Testis (tissue), 3 donors: ENCODE data around the gene ATP2B3. TPM values are rescaled to one million over a fixed set of nuclear protein-coding genes. Genes with fewer than 3 reads are reported as not detected.

Experiments used
- DNase-seq: peaks from one replicate; pipeline ENCODE4 v3.0.0-alpha.2; 2019
- H3K27ac ChIP-seq, 2 donors: fragments of 200-600 bp; sonication (generic); one replicate each; pipeline ENCODE4 v1.5.1; 2019
- H3K27me3 ChIP-seq: fragments of 200-600 bp; sonication (generic); one replicate; pipeline ENCODE4 v1.5.1; 2019
- H3K36me3 ChIP-seq: fragments of 200-600 bp; sonication (generic); one replicate; pipeline ENCODE4 v1.5.1; 2017; ENCODE audit warnings: low read depth; ENCODE audit errors: missing control alignments
- H3K4me1 ChIP-seq: fragments of 200-600 bp; sonication (generic); one replicate; pipeline ENCODE4 v1.5.1; 2019
- H3K4me3 ChIP-seq, 2 donors: fragments of 200-600 bp; sonication (generic); one replicate each; pipeline ENCODE4 v1.5.1; 2017 to 2019
- H3K9me3 ChIP-seq: fragments of 200-600 bp; sonication (generic); one replicate; pipeline ENCODE4 v1.5.1; 2017
- CTCF ChIP-seq, 3 experiments: fragments of 450-650 bp in 2 of 3; fragments of 200-600 bp in 1 of 3; sonication (generic) in 1 of 3; IDR thresholded peaks; one replicate each; pipeline ENCODE4 v1.5.1; 2016 to 2019; ENCODE audit warnings: antibody characterized with exemption in 3 of 3, mild to moderate bottlenecking in 2 of 3, moderate library complexity in 1 of 3
- POLR2A ChIP-seq: fragments of 450-650 bp; IDR thresholded peaks from one replicate; pipeline ENCODE4 v1.6.1; 2017; ENCODE audit warnings: antibody characterized with exemption, mild to moderate bottlenecking, moderate library complexity
- WGBS, 2 donors: methylation state at CpG; one replicate each; pipeline ENCODE4 v1.1.5; 2018; 5-methylcytosine and 5-hydroxymethylcytosine counted together
- intact Hi-C: fragments of 100-400 bp; cut with DNase I; formaldehyde crosslinking; loops from one replicate; pipeline ENCODE4 v1.15.1; 2023; ENCODE audit warnings: low total_unique reads
- polyA plus RNA-seq: library from polyadenylated mRNA; stranded (reverse); fragments of 350-450 nt; fragmentation: Illumina TruSeq; extraction: RNeasy Lipid Tissue Mini Kit (QIAGEN cat#74804); gene quantifications from one replicate; pipeline ENCODE4 v1.2.3, GENCODE V29; 2014; ENCODE audit warnings: low read depth, low replicate concordance; ENCODE audit not compliant: insufficient read depth
- total RNA-seq, 2 donors: library from RNA; depleted of rRNA; stranded (reverse); fragments of >200 nt; gene quantifications; one replicate each; pipeline ENCODE4 v1.2.3, GENCODE V29; 2016

Gene ATP2B3
- total and polyA plus RNA-seq, 3 donors from 2014 or later, result 0.16 to 1.2 (median 0.73) TPM

DNA sequence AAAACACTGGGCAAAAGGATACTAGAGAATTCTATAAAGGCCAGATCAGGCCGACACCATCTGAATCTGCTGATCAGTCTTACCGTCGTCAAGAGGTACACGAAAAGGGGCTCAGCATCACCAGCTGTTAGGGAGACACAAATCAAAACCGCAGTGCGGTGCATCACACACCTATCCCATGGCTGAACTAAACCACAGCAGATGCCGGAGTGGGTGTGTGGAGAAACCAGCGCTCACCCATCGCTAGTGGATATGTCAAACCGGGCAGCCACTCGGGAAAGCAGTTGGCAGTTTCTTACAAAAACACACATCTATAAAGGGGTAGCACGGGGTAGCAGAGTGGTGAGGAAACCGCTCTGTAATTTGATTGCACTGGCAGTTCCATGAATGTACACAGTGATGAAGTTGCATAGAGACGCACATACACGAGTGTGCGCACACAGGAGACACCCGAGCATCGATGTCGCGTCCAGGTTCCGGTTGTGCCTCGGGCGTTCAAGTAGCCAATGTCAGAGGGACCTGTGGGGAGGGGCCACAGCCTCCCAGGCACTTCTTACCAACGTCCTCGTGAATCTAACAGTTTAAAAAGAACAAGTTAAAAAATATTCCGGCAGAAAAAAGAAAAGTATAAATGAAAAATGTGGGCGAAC lies 104.6 kb downstream of the ATP2B3 start:
- no peak for TF ChIP-seq CTCF (IDR thresholded peaks at IDR 0.05)
- no peak for TF ChIP-seq POLR2A
- H3K27me3 ChIP-seq, result no peaks in the 10 kb centered on the region
- H3K36me3 ChIP-seq, result no peaks in the 10 kb centered on the region
- no peak overlapping the region for H3K4me3 ChIP-seq
- DNase-seq, result no peak
- intact Hi-C loops, result no loop called here
- H3K4me1 ChIP-seq, result no peaks in the 10 kb centered on the region
- WGBS, 2 donors, result 72 to 79% methylated on average over 26 to 27 of the region's 27 CpGs
- H3K27ac ChIP-seq, result no peak overlapping the region
- H3K9me3 ChIP-seq, result no peaks in the 10 kb centered on the region

- no peak for DNase-seq
- WGBS, 2 donors, result 33 to 43% methylated on average over 16 to 17 of the region's 17 CpGs
Measured at GRCh38 chrX:153622661-153623309, 105.3 kb downstream of the ATP2B3 start.

DNA sequence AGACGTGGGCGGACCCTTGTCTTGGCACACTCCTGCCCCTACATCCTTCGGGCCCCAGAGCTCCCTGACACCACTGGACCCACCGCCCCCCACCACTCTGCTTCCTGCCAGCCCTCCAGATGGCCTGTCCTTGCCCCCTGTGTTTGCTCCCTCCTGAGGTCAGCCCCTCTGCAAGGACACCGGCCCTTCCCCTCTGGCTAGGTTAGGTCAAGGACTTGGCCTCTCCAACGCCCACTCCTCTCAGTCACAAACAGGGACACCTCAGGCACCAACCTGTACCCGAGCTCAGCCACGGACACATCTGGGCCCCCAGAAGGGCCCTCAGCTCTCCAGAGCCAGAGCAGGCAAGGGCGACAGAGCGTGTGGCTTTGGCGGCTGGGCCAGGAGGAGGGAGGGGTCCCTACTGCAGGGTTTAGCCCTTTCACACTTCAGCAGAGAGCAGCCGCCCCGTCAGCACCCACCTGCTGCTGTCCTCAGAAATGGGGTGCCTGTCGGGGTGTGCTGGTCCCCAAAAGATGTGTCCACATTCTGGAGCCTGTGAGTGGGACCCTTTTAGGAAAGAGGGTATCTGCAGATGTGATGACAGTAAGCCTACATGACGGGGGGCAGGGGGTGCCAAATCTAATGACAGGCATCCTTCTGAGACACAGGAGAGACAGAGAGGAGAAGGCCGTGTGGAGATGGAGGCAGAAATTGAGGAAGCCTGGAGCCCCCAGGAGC lies 106.0 kb downstream of the ATP2B3 start:
- intact Hi-C loops, result no loop called here
- no peaks in the 10 kb centered on the region for H3K9me3 ChIP-seq
- H3K27me3 ChIP-seq, result no peaks in the 10 kb centered on the region
- TF ChIP-seq POLR2A (no peak), CTCF (IDR thresholded peaks at IDR 0.05) (no peak)
- no peak for DNase-seq
- no peaks in the 10 kb centered on the region for H3K4me1 ChIP-seq
- 60 to 83% methylated on average over 4 to 13 of the region's 16 CpGs for WGBS, 2 donors
- H3K27ac ChIP-seq, result no peak overlapping the region
- H3K36me3 ChIP-seq, result no peaks in the 10 kb centered on the region
- no peak overlapping the region for H3K4me3 ChIP-seq

More at GRCh38 chrX:153622661-153623309, 105.3 kb downstream of the ATP2B3 start:
- no peak for TF ChIP-seq POLR2A
- TF ChIP-seq CTCF (IDR thresholded peaks at IDR 0.05), result no peak
- no peaks in the 10 kb centered on the region for H3K4me1 ChIP-seq
- intact Hi-C loops, result no loop called here
- H3K27ac ChIP-seq, result no peak overlapping the region
- no peak overlapping the region for H3K4me3 ChIP-seq
- H3K9me3 ChIP-seq, result no peaks in the 10 kb centered on the region
- no peaks in the 10 kb centered on the region for H3K27me3 ChIP-seq
- no peaks in the 10 kb centered on the region for H3K36me3 ChIP-seq

DNA sequence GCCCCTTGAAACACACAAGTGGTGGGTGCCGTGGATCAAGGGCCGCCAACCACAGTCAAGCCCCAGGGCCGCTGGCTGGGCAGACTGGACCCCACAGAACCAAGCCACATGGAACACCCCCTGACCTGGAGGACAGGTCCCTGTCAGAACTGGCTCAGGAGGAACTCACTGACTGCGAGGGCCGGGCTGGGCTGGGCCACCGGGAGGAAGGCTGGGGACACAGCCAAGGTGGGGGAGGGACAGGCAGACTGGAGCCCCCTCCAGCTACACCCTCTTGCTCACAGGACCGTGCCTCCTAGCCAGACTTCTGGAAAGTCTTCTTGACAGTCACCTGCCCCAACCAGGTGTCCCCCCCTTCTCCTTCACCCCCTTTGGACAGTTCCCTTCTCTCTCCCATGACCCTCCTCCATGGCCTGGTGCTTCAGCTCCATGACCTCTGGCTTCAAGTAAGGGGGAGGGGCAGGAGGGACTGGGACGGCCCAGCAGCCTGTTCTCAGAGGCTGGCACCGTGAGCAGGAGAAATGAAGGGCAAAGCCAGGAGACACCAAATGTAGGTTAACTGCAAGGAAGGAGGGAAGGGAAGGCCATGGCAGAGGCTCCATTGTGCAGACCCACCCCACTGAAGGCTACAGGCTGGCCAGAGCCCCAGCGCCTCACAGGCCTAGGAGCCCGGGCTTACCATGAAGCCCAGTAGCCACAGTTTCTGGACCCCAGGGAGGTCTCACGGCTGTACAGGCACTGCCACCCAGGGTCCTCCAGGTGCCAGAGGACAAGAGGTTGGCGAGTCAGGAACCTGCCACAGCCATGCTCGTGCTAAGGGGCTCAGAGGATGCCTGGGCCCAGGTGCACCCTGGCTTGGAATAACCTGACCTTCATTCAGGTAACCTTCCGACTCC lies 107.0 kb downstream of the ATP2B3 start:
- 75 to 100% methylated on average over 4 to 11 of the region's 15 CpGs for WGBS, 2 donors
- Histone ChIP-seq H3K4me1 (no peaks in the 10 kb centered on the region), H3K27ac (no peak overlapping the region), H3K9me3 (no peaks in the 10 kb centered on the region), H3K36me3 (no peaks in the 10 kb centered on the region), H3K4me3 (no peak overlapping the region), H3K27me3 (no peaks in the 10 kb centered on the region)
- intact Hi-C loops, result no loop called here
- DNase-seq, result no peak
- TF ChIP-seq CTCF (IDR thresholded peaks at IDR 0.05) (no peak), POLR2A (no peak)
